WERI-Rb-1 (cell line): ENCODE measurements around the gene MELK.

Experiments
- DNase-seq: peaks from one replicate; pipeline ENCODE4 v3.0.0-alpha.2; 2020
- H3K27ac ChIP-seq: fragments of 250-450 bp; sonication (Bioruptor Pico); 2 replicates; pipeline ENCODE4 v1.5.1; 2020; ENCODE audit warnings: mild to moderate bottlenecking, moderate library complexity
- H3K27me3 ChIP-seq: fragments of 250-450 bp; sonication (Bioruptor Pico); 2 replicates; pipeline ENCODE4 v1.5.1; 2021; ENCODE audit warnings: mild to moderate bottlenecking, low read depth, moderate library complexity; ENCODE audit not compliant: insufficient read depth, severe bottlenecking
- H3K36me3 ChIP-seq: fragments of 250-450 bp; sonication (Bioruptor Pico); 2 replicates; pipeline ENCODE4 v1.5.1; 2020; ENCODE audit warnings: mild to moderate bottlenecking, moderate library complexity
- H3K4me3 ChIP-seq: 2 replicates; pipeline ENCODE4 v1.5.1; 2011; ENCODE audit warnings: low read depth, mild to moderate bottlenecking, control low read depth, low read length
- H3K9me3 ChIP-seq: fragments of 250-450 bp; sonication (Bioruptor Pico); 2 replicates; pipeline ENCODE4 v1.5.1; 2021; ENCODE audit warnings: mild to moderate bottlenecking, moderate library complexity; ENCODE audit not compliant: severe bottlenecking
- CTCF ChIP-seq: IDR thresholded peaks from 2 replicates; pipeline ENCODE4 v1.5.1; 2011; ENCODE audit warnings: low read depth, mild to moderate bottlenecking, control low read depth, inconsistent platforms, low read length

MELK gene

GRCh38 chr9:36665387-36665786 is 92.7 kb downstream of the MELK start:
- H3K36me3 ChIP-seq = peaks cover 59% of the 10 kb centered on the region
- H3K4me3 ChIP-seq = no peak overlapping the region
- H3K27ac ChIP-seq = no peak overlapping the region
- no peak for DNase-seq
- no peaks in the 10 kb centered on the region for H3K9me3 ChIP-seq
- TF ChIP-seq CTCF = no peak
- no peaks in the 10 kb centered on the region for H3K27me3 ChIP-seq

GRCh38 chr9:36665921-36666431 is 93.3 kb downstream of the MELK start:
- Histone ChIP-seq H3K36me3 (peaks cover 58% of the 10 kb centered on the region), H3K27me3 (no peaks in the 10 kb centered on the region), H3K9me3 (no peaks in the 10 kb centered on the region), H3K4me3 (no peak overlapping the region), H3K27ac (no peak overlapping the region)
- no peak for DNase-seq
- no peak for TF ChIP-seq CTCF

- no peak overlapping the region for H3K4me3 ChIP-seq
- DNase-seq = no peak
- no peak for TF ChIP-seq CTCF
- H3K9me3 ChIP-seq = no peaks in the 10 kb centered on the region
- no peak overlapping the region for H3K27ac ChIP-seq
- H3K36me3 ChIP-seq = peaks cover 54% of the 10 kb centered on the region
- H3K27me3 ChIP-seq = no peaks in the 10 kb centered on the region
Measured at GRCh38 chr9:36671561-36671960, 98.9 kb downstream of the MELK start.

- Histone ChIP-seq H3K4me3 (no peak overlapping the region), H3K36me3 (peaks cover 32% of the 10 kb centered on the region), H3K9me3 (no peaks in the 10 kb centered on the region), H3K27ac (no peak overlapping the region), H3K27me3 (no peaks in the 10 kb centered on the region)
- DNase-seq = no peak
- TF ChIP-seq CTCF = no peak
Measured at GRCh38 chr9:36676091-36676490, 103.4 kb downstream of the MELK start.

GRCh38 chr9:36676778-36677485 is 104.2 kb downstream of the MELK start:
- TF ChIP-seq CTCF = no peak
- no peak overlapping the region for H3K4me3 ChIP-seq
- peaks cover 3% of the 10 kb centered on the region for H3K9me3 ChIP-seq
- H3K27ac ChIP-seq = no peak overlapping the region
- DNase-seq = no peak
- H3K27me3 ChIP-seq = no peaks in the 10 kb centered on the region
- peaks cover 26% of the 10 kb centered on the region for H3K36me3 ChIP-seq

- no peak for TF ChIP-seq CTCF
- Histone ChIP-seq H3K27ac (no peak overlapping the region), H3K36me3 (peaks cover 26% of the 10 kb centered on the region), H3K27me3 (no peaks in the 10 kb centered on the region), H3K4me3 (no peak overlapping the region), H3K9me3 (peaks cover 3% of the 10 kb centered on the region)
- DNase-seq = no peak
Measured at GRCh38 chr9:36677611-36678010, 104.9 kb downstream of the MELK start.
